DMS 273 treated with DMSO at 0.1 percent for 48 hours (cell line): Measurements from ENCODE around the gene FAAH.

Source experiments
- DNase-seq: peaks from one replicate; lab custom pipeline; 2025; lab: John Stamatoyannopoulos, UW

FAAH gene

DNA sequence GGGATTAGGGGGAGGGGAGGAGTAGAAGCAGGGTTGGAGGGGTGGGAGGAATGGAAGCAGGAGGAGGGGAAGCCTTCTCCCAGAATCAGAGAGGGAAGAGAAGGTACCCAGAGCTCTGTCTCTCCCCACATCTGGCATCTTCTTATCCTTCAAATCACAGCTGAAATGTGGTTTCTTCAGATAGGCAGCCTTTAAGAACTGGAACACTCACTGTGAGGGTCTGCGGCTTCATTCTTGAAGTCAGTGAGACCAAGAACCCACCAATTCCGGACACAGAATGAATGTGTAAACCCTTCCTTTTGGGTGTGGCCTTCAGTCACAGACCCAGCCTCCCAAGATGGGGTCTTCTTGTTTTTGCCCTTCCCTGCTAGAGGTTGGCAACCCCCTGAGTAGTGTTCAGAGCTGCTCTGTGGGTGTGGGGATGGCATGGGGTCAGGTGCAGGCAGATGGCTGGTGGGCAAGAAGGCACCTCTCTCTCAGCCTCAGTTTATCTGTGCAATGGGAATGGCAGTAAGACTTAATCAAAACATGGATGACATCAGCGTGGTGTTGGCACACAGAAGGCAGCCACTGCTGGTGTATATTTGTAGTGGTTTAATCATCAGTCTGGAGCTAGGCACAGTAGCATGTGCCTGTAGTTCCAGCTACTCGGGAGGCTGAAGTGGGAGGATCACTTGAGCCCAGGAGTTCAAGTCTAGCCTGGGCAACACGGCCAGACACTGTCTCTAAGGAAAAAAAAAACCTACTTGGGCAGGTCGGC lies 7.2 kb downstream of the FAAH start:
- no peak for DNase-seq

DNA sequence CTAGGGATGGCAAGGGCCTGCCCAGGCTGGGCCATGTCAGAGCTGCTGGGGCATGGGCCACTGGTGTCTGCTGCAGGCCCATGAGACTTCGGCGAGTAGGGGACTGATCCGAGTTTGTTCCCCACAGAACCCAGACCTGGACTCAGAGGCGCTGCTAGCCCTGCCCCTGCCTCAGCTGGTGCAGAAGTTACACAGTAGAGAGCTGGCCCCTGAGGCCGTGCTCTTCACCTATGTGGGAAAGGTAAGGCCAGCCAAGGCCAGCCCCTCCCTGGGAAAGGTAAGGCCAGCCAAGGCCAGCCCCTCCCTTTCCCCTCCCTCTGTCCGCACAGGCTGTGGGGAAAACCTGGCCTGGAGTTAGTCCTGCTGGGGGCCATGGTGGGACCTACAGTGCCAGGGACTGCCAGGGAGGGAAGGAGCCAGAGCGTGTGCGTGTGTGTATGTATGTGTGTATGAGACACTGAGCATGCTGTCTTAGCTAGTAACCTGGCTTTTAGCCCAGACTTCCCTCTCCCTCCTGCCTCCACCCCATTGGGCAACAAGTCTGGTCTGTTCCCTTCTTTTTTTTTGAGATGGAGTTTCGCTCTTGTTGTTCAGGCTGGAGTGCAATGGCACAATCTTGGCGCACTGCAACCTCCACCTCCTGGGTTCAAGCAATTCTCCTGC lies 8.0 kb downstream of the FAAH start:
- peak; percentile 84 for DNase-seq

DNA sequence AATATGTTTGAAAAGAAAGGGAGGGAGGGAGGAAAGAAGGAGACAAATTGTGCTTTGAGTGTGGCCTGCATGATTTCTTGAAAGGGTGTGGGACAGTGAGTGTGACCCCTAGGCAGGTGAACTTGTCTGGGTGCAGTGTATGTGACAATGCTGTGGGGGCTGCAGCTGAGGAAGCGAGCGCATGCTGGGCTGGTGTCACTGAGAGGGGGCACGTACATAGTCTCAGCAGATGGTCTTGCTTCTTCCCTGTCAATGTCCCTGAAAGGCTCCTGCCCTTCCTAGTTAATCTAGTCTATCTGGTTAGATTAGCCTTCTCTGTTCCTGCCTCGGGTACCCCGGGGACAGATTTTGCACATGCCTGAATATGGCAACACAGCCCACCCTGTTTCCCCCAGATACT lies 9.8 kb downstream of the FAAH start:
- no peak for DNase-seq

DNA sequence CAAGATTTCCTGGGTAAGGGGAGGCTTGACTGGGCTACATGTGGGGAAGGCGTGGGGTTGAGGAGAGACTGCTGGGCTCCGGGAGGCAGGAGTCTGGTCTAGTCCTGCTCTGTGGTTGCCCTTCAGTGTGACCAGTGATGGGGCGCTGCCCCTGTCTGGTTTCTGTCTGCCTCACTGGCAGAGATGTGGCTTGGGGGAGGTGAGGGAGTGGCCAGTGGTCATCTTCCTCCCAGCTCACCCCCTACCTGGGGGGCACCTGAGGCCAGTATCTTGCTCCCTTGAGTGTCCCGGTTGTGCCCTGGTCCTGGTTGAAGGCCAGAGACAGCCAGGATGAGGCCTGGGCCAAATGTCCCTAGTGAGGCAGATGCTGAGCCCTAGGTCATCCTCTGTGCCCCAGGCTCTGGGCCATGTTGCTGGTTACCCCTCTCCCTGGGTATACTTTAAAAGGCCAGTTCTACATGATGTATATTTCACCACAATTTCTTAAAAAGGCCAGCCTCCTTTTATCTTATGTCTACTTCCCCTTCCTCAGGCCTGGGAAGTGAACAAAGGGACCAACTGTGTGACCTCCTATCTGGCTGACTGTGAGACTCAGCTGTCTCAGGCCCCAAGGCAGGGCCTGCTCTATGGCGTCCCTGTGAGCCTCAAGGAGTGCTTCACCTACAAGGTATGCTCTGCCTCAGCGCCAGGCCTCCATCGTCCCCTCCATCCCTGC lies 10.5 kb downstream of the FAAH start:
- DNase-seq = no peak

DNA sequence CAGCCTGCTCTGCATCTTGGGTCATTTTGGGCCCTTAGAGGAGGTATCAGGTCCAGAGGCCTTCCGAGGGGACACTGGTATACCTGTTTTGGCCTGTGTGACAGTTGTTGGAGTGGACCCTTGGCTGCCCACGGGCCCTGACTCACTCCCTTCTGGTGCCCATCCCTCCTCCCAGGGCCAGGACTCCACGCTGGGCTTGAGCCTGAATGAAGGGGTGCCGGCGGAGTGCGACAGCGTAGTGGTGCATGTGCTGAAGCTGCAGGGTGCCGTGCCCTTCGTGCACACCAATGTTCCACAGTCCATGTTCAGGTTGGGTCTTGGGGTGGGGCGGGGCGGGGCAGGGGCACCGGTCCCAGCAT lies 11.1 kb downstream of the FAAH start:
- no peak for DNase-seq

DNA sequence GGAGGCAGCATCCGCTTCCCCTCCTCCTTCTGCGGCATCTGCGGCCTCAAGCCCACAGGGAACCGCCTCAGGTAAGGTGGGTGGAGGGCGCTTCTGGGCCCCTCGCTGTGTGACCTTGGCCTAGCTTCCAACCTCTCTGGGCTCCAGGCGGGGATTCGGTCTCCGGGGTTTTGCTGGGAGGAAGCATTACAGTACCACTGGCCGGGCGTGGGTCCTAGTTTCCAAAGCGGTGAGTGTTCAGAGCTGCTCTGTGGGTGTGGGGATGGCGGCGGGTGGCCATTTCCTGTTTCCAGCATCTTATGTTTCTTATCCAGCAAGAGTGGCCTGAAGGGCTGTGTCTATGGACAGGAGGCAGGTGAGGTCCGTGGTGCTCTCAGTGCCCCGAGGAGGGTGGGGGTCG lies 11.6 kb downstream of the FAAH start:
- no peak for DNase-seq

DNA sequence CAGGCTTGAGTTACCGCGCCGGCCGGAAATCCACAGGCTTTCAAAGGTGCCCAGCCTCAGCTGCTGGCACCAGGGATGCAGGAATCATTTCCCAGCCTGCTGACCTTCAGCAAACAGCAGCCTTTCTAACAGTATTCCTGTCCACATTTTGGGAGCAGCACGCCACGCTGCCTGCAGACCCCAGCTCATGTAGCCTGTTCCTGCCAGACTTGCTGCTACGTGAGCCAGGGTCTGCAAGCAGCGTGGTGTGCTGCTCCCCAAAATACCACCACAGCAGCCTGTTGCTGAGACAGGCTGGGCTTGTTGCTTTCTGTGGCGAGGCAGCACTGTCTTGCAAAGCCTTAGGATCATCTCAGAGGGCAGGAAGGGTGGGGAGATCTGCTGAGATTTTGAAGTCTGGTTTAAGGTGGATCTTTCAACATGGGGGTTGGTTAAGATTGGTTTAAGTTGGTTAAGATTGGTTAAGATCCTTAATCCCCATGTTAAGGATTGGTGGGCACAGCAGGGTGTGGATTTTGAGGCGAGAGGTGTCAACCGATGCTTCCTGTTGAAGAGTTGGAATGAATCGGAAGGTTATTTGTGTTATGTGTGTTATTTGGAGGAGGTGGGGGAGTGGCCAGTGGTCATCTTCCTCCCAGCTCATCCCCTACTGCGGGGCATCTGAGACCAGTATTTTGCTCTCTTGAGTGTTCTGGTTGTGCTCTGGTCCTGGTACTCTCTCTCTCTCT lies 12.9 kb downstream of the FAAH start:
- no peak for DNase-seq

DNA sequence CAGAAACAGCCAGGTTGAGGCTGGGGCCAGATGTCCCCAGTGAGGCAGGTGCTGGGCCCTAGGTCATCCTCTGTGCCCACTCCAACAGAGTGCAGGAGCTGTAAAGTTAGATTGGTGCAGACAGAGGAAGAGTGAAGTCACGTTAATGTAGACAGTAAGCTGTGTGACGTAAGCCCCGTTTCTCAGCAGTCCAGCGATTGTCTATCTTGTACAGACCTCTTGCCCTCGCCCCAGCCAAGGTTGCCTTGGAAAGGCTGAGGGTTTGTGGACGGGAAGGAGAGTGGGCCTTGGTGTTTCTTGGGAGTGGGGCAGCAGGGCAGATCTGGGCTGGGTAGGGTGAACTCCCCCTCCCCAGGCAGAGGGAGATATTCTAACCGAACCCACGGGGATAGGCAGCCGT lies 13.5 kb downstream of the FAAH start:
- DNase-seq = no peak

DNA sequence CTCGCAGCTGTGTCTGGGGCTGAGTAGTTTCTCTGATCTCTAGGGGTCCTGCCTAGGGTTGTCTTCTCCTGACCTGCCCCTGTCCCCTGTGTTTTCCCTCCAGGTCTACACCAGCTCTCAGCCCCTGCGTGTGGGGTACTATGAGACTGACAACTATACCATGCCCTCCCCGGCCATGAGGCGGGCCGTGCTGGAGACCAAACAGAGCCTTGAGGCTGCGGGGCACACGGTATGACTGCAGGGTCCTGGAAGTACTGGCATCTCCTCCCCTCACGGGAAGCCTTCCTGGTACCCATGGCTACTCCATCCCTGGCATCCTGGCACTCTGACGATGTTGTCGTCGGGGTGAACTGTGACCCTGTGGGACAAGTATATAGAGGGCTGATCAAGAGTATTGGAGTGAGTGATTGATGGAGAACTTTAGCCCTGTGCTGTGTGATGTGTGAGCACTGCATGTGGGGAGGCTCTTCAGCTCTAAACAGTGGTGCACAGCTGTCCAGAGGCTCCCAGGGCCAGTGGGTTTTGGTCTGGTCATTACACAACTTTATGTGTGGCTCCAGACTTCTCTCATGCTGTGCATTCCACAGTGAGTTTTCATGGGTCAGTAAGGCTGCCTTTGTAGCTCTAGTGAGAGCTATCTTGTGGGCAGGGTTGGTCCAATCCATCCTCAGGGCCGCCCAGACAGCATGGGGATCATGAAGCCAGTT lies 14.4 kb downstream of the FAAH start:
- DNase-seq = no peak

DNA sequence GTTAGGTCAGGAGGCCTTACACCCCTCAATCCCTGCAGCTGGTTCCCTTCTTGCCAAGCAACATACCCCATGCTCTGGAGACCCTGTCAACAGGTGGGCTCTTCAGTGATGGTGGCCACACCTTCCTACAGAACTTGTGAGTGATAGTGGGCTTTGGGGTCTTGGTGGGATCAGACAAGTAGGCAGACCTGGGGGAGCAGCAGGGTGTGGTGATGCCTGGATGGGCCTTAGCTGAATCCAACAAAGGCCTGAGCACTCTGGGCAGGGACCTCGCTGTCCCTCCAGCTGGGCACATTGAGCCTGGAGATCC lies 14.9 kb downstream of the FAAH start:
- no peak for DNase-seq

DNA sequence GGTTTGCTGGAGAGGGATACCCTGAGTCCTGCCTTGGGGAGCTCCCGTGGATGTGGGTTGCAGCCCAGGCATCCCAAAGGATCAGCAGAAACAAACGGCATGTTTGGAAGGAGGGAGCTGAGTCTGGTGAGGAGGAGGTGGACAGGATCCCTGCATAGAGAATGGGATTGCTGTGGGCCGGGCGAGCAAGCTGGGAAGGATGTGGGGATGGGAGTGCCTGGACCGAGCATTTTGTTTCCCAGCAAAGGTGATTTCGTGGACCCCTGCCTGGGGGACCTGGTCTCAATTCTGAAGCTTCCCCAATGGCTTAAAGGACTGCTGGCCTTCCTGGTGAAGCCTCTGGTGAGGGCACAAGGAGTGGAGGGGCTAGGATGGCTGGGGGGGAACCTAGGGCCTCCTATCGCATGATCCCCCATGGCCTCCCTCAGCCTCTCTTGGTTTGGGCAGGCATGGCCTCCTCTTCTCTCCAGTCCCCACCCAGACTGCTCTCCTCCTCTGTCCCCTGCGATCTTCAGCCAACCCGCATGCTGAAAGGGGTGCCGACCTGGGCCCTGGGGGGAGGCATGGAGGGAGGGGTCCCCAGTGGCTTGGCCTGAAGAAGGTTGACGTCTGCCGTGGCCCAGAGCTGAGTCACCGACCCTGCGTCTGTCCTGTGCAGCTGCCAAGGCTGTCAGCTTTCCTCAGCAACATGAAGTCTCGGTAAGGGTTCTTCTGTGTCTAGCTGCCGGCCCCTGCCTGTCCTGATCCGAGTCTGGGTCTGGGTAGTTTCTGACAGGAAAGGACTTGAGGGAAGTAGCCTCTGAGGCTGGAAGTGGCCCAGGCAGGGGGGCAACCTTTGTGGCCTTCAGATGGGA lies 16.3 kb downstream of the FAAH start:
- no peak for DNase-seq

DNA sequence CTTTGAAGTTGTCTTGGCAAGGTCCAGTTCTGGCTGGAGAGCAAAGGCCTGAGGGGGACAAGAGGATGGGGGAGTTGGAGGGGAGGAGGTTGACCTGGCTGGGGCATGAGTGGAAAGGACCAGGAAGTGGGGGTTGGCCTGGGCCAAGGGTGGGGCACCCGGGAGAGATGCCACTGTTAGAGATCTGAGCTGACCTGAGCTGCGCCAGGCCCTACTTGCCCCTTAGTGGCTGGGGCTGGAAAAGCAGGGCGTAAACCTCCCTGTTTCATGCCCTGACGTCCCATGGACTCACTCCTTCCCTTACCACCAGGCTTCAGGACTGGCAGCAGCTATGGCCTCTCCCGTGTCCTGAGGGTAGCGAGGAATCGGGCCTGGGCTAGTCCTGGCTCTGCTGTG lies 16.9 kb downstream of the FAAH start:
- no peak for DNase-seq

DNA sequence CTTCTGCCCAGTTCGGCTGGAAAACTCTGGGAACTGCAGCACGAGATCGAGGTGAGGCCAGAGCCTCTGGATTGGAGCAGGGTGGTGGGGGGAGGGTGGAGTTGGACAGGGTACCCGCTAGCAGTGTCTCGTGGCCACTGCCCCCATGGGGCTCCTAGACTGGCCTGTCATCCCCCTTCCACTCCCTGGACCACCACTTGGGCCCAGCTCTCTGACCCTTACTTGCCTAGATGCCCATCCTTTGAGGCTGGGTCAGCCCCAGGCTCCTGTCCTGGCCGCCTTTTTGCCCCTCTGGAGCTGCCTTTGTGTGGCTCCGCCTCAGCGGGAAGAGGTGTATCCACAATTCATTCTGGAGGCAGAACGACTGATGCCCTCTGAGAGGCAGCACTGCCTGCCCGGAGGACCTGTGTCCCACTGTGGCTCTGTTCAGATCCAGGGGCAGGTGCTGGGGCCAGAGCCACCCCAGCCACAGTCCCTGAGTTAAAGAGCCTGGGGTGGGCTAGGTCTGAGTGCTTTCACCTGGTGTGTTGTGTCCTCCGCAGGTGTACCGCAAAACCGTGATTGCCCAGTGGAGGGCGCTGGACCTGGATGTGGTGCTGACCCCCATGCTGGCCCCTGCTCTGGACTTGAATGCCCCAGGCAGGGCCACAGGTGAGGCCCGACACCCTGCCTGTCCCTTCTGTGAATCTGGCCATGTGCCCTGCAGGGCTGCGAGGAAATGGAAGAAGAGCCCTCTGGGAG lies 17.7 kb downstream of the FAAH start:
- no peak for DNase-seq

DNA sequence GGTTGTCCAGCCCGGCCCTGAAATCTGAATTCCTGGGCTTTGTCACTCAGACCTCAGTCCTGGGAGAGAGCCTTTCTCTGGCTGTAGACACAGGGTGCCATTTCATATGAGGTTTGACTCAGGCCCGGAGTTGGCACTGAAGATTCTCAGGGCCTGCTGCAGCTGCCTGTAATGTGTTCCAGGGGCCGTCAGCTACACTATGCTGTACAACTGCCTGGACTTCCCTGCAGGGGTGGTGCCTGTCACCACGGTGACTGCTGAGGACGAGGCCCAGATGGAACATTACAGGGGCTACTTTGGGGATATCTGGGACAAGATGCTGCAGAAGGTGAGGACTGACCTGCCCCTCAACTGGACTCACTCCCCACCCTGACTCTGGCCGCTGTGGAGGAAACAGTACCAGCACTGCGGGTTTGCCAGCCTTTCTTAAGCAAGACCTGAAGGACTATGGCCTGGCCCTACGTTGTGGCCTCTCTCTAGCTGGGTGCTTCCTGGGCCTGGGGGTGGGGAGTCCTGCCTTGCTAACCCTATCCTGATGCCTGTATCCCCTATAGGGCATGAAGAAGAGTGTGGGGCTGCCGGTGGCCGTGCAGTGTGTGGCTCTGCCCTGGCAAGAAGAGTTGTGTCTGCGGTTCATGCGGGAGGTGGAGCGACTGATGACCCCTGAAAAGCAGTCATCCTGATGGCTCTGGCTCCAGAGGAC lies 18.9 kb downstream of the FAAH start:
- DNase-seq = no peak

DNA sequence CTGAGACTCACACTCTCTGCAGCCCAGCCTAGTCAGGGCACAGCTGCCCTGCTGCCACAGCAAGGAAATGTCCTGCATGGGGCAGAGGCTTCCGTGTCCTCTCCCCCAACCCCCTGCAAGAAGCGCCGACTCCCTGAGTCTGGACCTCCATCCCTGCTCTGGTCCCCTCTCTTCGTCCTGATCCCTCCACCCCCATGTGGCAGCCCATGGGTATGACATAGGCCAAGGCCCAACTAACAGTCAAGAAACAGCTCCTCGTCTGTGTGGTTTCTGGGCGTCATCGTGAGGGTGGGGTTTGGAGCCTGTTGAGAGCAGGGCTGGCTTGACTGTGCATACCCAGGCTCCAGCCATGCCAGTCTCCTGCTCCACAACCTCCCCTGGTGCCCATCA lies 19.5 kb downstream of the FAAH start:
- no peak for DNase-seq

DNA sequence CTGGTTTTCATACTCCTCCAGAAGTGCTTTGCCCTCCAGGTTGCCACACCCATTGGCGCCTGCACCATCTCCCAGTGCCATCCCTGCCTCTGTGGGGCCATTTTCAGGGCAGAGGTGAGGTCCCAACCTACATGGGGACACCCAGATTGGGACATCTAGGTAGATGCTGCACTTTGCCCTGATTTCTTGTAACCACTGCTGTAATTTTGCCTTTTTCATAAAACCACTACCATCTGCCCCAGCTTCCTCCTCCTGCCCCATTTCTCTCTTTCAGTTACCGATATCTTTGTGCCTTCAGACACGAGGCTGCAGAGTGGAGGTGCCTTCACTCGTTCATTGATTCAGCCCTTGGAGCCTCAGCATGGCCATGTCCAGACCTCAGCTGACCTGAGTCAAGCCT lies 21.4 kb downstream of the FAAH start:
- DNase-seq = no peak

DNA sequence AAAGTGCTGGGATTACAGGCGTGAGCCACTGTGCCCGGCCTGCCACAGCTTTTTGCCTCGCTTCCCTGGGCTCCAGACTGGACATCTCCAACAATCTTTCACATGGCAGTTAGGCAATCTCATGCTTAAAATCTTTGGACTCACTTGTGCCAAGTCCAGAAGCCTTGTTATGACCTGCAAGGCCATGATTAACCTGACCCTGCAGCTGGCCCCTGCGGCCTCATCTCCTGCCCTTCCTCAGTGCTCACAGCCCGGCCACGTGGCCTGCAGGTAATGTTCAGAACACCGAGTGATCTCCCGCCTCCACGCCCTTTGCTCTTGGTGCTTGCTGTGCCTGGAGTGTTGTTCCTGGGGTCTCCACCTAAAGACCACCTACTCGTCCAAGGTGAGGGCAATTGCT lies 24.9 kb downstream of the FAAH start:
- no peak for DNase-seq

DNA sequence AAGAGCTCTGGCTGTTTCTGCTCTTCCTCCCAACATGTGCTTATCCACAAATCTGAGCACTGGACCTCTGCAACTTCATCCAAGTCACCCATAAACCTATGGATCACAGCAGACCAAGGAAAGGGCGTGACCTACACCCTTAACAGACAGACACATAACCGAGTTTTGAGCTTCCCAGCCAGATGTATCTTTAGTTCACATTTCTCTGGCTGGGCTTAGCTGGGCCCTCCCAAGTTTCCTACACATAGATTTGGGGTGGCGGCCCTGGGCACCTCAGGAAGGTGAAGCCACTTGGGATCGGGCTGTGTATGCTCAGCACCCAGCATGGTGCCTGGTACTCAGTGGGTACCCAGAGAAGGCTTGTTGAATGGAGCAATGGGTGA lies 26.4 kb downstream of the FAAH start:
- no peak for DNase-seq

DNA sequence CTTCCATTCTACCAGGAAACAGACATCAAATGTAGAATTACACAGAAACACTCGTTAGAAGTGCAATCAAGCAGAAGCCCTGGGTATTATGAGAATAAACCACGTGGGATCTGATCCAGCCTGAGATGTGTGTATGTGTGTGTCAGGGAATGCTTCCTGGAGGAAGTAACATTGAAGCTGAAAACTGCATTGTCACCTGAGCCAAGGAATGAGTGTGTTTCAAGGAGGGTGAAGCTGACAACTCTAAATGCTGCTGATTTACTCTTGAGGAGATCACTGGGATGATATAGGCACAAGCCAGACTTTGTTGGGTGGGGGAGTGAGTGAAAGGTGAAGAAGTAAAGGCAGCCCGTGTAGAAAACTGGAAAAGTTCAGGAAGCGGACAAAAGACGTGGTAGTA lies 27.6 kb downstream of the FAAH start:
- no peak for DNase-seq

DNA sequence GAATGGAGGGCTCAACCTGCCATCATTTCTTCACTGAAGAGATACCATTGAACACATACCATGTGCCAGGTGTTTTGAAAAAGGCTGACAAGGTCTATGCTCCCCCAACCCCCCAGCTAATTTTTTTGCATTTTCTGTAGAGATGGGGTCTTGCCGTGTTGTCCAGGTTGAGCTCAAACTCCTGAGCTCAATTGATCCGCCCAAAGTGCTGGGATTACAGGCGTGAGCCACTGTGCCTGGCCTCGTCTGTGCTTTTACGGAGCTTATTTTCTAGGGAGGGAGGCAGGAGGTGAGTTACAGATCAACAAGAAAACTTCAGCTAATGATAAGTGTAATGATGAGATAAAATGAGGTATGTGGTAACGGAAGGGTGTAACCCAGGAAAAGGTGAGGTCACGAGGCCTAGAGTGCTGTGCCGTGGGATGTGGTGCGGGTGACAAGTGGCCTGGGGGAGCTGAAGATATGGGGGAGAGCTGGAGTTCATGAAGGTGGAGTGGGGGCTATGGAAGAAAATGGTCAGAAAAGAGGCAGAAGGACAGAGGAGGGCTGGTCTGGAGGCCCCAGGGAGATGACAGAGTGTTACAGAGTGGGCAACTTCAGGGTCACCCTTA lies 28.2 kb downstream of the FAAH start:
- no peak for DNase-seq
